ENCODE results near the gene HAS3.

DNA sequence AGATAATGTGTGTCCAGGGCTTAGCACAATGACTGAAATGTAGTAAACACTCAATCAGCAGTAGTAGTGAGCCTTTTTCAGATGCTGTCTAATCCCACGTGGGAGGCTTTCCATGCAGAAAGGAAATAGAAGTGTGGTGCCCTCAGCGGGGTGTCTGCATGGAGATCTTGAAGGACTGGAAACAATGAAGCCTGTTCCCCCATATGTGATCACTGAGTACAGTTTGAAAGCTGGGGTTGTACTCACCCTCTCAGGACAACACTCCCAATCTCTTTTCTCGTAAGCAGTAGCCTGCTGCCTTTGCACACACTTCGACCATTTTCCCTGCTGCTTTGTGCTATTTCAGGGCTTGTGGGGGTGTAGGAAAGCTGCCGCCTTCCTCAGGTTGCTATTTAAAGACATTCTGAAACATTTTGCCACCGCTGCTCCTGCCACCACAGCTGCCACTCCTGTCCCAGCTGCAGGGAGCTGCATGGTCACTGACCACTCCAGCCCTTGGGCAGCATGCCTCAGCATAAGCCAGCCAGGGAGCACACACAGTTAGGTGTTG is 40.6 kb upstream of the HAS3 start:
- TF ChIP-seq, protein P1, sequence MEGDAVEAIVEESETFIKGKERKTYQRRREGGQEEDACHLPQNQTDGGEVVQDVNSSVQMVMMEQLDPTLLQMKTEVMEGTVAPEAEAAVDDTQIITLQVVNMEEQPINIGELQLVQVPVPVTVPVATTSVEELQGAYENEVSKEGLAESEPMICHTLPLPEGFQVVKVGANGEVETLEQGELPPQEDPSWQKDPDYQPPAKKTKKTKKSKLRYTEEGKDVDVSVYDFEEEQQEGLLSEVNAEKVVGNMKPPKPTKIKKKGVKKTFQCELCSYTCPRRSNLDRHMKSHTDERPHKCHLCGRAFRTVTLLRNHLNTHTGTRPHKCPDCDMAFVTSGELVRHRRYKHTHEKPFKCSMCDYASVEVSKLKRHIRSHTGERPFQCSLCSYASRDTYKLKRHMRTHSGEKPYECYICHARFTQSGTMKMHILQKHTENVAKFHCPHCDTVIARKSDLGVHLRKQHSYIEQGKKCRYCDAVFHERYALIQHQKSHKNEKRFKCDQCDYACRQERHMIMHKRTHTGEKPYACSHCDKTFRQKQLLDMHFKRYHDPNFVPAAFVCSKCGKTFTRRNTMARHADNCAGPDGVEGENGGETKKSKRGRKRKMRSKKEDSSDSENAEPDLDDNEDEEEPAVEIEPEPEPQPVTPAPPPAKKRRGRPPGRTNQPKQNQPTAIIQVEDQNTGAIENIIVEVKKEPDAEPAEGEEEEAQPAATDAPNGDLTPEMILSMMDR (tag by site-specific recombination; IDR thresholded peaks at IDR 0.05), result no peak
- TF ChIP-seq YY1 (tag by site-specific recombination; IDR thresholded peaks at IDR 0.05), result no peak
- no peak for TF ChIP-seq ZNF24 (tag by site-specific recombination; IDR thresholded peaks at IDR 0.05)
